ENCODE results near the gene INPP5F.

The INPP5F gene

DNA sequence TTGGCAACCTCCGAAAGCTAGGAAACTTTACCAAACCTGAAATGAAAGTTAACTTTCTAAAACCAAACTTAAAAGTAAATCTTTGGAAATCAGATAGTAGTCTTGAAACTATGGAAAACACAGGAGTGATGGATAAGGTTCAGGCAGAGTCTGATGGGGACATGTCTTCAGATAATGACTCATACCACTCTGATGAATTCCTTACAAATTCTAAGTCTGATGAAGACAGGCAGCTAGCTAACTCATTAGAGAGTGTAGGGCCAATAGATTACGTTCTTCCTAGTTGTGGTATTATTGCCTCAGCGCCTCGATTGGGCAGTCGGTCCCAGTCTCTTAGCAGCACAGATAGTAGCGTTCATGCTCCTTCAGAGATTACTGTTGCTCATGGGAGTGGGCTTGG lies 100.9 kb downstream of the INPP5F start:
- H3K27me3 Mint-ChIP-seq (ENCODE audit: low read depth), result no peaks in the 10 kb centered on the region
- no peak overlapping the region for H3K4me3 Mint-ChIP-seq
- no peaks in the 10 kb centered on the region for H3K9me3 Mint-ChIP-seq
- peaks cover 69% of the 10 kb centered on the region for H3K36me3 Mint-ChIP-seq (ENCODE audit: low read depth)
- peak overlapping the region in 1 of 3 experiments; percentile 8 for H3K27ac Mint-ChIP-seq
- H3K4me1 Mint-ChIP-seq, result no peaks in the 10 kb centered on the region
- TF ChIP-seq, protein P1, sequence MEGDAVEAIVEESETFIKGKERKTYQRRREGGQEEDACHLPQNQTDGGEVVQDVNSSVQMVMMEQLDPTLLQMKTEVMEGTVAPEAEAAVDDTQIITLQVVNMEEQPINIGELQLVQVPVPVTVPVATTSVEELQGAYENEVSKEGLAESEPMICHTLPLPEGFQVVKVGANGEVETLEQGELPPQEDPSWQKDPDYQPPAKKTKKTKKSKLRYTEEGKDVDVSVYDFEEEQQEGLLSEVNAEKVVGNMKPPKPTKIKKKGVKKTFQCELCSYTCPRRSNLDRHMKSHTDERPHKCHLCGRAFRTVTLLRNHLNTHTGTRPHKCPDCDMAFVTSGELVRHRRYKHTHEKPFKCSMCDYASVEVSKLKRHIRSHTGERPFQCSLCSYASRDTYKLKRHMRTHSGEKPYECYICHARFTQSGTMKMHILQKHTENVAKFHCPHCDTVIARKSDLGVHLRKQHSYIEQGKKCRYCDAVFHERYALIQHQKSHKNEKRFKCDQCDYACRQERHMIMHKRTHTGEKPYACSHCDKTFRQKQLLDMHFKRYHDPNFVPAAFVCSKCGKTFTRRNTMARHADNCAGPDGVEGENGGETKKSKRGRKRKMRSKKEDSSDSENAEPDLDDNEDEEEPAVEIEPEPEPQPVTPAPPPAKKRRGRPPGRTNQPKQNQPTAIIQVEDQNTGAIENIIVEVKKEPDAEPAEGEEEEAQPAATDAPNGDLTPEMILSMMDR (IDR thresholded peaks at IDR 0.05; ENCODE audit: unreplicated experiment in 3 of 3), result no peak

DNA sequence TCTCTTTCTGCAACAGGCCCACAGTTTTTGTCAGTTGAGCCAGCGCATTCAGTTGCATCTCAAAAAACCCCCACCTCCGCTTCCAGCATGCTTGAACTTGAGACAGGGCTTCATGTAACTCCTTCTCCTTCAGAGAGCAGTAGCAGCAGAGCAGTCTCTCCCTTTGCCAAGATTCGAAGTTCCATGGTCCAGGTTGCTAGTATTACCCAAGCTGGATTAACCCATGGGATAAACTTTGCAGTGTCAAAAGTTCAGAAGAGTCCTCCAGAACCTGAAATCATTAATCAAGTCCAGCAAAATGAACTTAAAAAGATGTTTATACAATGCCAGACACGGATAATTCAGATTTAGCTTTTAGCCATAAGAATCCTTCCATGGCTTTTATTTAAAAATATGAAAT lies 101.6 kb downstream of the INPP5F start:
- H3K4me1 Mint-ChIP-seq, result no peaks in the 10 kb centered on the region
- peaks cover 73% of the 10 kb centered on the region for H3K36me3 Mint-ChIP-seq (ENCODE audit: low read depth)
- H3K9me3 Mint-ChIP-seq, result no peaks in the 10 kb centered on the region
- TF ChIP-seq, protein P1 (IDR thresholded peaks at IDR 0.05; ENCODE audit: unreplicated experiment in 3 of 3), result no peak
- H3K4me3 Mint-ChIP-seq, result no peak overlapping the region
- H3K27me3 Mint-ChIP-seq (ENCODE audit: low read depth), result no peaks in the 10 kb centered on the region
- H3K27ac Mint-ChIP-seq, result peak overlapping the region in 1 of 3 experiments; percentile 8

DNA sequence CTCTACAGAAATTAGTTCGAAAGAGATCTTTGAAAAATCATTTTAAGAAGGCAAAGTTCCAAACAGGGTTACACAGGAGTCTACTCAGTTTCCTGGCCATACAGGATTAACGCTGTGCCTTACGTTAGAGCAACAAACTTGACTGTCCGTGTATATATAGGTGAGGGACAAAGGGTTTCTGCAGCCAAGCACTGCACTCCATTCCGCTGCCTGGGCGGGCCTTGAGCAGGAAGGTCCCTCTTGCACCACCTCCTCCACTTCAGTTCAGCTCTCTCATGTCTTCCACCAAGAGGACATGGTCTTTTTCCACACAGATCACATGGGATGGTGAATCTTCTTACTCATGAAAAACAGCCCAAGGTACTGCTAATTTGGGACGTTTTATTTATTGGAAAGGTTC lies 103.6 kb downstream of the INPP5F start:
- TF ChIP-seq, protein P1 (IDR thresholded peaks at IDR 0.05; ENCODE audit: unreplicated experiment in 3 of 3), result no peak

DNA sequence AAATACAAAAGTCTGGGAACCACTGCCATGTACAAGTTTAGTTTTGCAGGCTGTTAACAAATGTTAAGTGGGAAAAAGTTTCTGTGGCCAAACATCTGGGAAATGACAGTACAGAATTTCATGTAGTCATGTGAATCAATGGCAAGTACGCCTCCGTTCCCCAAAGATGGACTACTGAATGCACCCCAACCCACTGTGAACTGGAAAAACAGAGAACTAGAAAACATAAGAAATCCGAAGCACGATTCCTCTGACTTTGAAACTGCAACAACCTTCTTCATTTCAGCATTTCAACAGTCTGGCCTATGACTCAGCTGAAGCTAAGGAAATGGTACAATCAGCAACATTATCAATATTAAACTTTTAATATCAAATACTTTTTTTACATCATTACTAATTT lies 105.0 kb downstream of the INPP5F start:
- H3K4me3 Mint-ChIP-seq, result no peak overlapping the region
- TF ChIP-seq, protein P1 (IDR thresholded peaks at IDR 0.05; ENCODE audit: unreplicated experiment in 3 of 3), result no peak

More for the DNA sequence above, 103.6 kb downstream of the INPP5F start:
- peak overlapping the region in 2 of 3 experiments; percentile 28 to 63 for H3K27ac Mint-ChIP-seq
- no peaks in the 10 kb centered on the region for H3K9me3 Mint-ChIP-seq
- H3K36me3 Mint-ChIP-seq (ENCODE audit: low read depth), result peaks cover 71% of the 10 kb centered on the region
- no peaks in the 10 kb centered on the region for H3K27me3 Mint-ChIP-seq (ENCODE audit: low read depth)
- no peaks in the 10 kb centered on the region for H3K4me1 Mint-ChIP-seq
- no peak overlapping the region for H3K4me3 Mint-ChIP-seq

DNA sequence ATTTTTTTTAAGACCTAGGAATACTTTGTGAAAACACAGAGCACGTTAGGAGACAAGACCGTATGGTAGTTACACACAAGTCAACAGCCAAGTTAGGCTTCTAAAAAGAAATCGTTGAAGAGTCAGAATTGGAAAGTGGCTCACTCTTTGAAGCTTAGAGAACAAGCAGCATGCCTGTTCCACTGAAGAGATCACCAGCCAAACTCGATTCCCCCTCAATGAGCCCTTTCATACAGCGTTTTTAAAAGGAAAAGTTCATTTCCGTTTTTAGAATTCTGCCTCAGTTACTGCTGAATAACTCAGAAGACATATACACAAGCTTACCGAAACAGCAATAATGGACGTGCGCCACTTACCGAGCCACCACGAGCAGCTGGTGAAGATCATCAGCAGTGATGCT lies 105.8 kb downstream of the INPP5F start:
- TF ChIP-seq, protein P1 (IDR thresholded peaks at IDR 0.05; ENCODE audit: unreplicated experiment in 3 of 3), result no peak
- Mint-ChIP-seq H3K27me3 (ENCODE audit: low read depth) (no peaks in the 10 kb centered on the region), H3K36me3 (ENCODE audit: low read depth) (peaks cover 80% of the 10 kb centered on the region), H3K9me3 (no peaks in the 10 kb centered on the region), H3K4me3 (no peak overlapping the region), H3K4me1 (no peaks in the 10 kb centered on the region), H3K27ac (no peak overlapping the region)

More for the DNA sequence above, 105.0 kb downstream of the INPP5F start:
- no peak overlapping the region for H3K27ac Mint-ChIP-seq
- no peaks in the 10 kb centered on the region for H3K27me3 Mint-ChIP-seq (ENCODE audit: low read depth)
- H3K9me3 Mint-ChIP-seq, result no peaks in the 10 kb centered on the region
- H3K36me3 Mint-ChIP-seq (ENCODE audit: low read depth), result peaks cover 74% of the 10 kb centered on the region
- H3K4me1 Mint-ChIP-seq, result no peaks in the 10 kb centered on the region

DNA sequence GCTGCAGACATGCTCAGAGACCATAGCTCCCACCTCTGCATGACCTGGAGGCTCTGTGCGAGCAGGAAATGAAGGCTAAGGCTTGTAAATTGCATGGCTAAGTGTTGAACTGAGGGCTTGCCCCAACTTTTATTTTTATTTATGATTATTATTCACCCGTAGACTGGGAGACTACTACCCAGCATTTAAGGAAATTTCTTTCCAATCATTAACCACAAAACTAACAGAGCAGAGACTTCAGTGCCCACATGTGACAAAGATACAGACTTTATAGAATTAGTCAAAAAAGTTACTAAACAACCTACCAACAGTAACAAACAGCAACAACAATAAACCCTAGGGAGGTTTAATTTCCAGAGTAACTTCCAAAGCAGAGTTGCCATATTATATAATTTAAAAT lies 107.1 kb downstream of the INPP5F start:
- peak overlapping the region in 2 of 3 experiments; percentile 41 to 56 for H3K27ac Mint-ChIP-seq
- no peak overlapping the region for H3K4me3 Mint-ChIP-seq
- H3K27me3 Mint-ChIP-seq (ENCODE audit: low read depth), result no peaks in the 10 kb centered on the region
- peaks cover 80% of the 10 kb centered on the region for H3K36me3 Mint-ChIP-seq (ENCODE audit: low read depth)
- H3K9me3 Mint-ChIP-seq, result no peaks in the 10 kb centered on the region
- H3K4me1 Mint-ChIP-seq, result no peaks in the 10 kb centered on the region
- TF ChIP-seq, protein P1 (IDR thresholded peaks at IDR 0.05; ENCODE audit: unreplicated experiment in 3 of 3), result no peak
